ENCODE data around the gene KLHDC1.
"Not testable (repeated sequence)": the region's sequence is repeated elsewhere in the genome, so short reads cannot be mapped to it uniquely, and the experiment has no call there.

Gene KLHDC1

DNA sequence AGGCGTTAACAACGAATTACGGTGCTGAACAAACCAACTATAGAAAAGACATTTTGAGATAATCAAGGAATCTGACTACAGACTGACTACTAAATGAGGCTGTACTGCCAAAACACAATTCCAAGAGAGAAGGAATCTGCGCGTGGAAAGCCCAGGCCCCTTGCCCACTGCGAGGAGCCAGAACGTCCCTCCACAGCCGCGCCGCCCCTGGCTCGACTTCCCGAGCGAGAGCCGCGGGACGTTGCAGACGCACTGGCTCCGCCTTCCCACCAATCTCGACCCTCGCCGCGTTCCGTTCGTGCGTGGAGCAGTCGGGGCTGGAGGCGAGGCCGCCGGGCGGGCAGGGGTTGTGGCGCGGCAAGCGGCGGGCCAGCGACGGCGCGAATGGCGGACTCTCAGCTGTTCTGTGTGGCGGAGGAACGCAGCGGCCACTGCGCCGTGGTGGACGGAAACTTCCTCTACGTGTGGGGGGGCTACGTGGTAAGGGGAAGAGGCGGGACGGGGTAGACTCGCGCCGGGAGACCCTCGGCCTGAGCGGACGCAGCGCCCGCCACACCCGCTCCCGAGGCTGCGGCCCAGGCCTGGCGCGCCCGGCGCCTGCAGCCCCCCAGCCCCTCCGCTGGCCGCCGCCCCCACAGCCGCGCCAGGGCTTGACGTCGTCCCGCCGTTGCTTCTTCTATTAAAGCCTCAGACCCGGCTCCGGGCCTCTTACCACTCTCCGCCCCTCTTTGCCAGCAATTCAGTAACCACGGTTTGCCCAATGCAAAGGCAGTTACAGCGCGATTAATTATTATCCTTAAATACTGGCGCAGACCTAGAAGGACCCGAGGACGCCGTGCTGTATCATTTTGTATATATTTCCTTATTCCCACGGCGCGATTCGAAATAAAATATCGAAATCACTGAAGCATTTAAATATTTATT is at the start of gene KLHDC1:
Gene KLHDC1, plus strand, starts transcription at position 310 of the 924 bp plus-strand sequence. Its CDS starts 75 bp downstream, at position 385.
- DNase-seq: peak; percentile 40 to 65

DNA sequence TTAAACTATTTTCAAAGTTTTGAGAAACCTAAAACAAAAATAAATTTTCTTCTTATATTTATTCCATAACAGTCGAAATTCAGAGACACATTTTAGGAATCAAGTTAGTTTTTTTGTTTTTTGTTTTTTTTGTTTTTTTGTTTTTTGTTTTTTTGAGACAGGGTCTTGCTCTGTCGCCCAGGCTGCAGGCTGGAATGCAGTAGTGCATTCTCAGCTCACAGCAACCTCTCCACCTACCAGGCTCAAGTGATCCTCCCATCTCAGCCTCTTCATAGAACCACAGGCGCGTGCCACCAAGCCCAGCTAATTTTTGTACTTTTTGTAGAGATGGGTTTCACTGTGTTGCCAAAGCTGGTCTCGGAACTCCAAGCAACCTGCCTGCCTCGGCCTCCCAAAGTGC is 39.4 kb upstream of the KLHDC1 start:
- DNase-seq: no peak

DNA sequence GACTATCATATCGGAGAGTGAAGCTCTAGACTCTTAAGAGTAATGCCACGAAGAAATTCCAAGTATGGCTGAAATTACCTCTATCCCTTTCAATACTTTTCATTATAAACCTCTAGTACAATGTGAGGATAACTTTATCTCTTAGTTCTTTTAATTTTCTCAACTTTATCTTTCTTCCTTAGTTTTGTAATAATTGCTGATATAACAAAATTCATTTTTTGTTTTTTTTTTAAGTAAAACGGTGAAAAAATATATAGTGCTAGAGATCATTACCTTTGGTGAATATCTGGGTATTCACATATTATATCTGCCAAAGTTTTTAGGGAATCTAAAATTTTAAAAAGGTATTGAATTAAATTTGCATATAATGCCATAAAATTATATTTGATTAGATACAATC is 38.4 kb upstream of the KLHDC1 start:
- no peak for DNase-seq

GRCh38 chr14:49657500-49657899 is 35.4 kb upstream of the KLHDC1 start:
- not testable (repeated sequence) for DNase-seq

DNA sequence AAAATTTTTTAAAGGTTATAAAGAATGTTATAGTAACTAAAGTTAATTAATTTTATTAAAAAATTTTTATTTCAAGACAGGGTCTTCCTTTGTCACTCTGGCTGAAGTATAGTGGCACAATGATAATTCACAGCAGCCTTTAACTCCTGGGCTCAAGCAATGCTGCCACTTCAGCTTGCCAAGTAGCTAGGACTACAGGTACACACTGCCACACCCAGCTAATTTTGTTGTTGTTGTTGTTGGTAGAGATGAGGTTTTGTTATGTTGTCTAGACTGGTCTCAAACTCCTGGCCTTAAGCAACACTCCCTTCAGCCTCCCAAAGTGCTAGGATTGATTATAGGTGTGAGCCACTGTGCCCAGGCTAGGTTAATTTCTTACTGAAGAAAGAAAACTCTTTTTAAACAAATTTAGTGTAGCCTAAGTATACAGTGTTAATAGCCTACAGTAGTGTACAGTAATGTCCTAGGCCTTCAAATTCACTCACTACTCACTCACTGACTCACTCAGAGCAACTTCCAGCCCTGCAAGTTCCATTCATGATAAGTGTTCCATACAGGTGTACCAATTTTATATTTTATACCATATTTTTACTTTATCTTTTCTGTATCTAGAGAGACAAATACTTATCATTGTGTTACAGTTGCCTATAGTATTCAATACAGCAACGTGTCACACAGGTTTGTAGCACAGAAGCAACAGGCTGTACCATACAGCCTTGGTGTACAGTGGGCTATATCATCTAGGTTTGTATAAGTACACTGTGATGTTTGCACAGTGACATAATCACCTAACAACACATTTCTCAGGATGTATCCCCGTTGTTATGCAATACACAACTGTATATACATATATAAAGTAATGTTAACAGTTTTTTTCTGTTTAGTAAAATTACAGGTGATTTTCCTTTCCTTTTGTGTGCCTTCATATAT is 33.1 kb upstream of the KLHDC1 start:
- DNase-seq: peak in 1 of 2 experiments; percentile 5

DNA sequence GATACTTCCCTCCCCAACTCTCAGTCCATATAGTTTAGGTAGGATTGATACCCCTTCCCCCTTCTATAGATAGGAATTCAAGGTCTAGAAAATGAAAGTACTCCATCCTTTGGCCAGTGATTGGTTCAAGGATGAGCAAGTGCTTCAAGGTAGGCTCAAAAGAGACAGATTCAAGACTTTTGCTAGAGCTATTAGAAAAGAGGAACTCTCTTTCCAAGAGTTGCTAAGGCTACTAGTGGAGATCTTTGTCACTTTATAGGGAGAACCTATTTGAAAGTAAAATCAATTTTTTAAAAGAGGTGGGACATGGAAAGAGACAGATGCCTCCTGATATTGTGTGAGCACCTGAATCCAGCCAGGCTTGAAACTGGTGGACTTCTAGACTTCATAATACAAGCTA is 22.4 kb upstream of the KLHDC1 start:
- DNase-seq: no peak

GRCh38 chr14:49673586-49673985 is 19.3 kb upstream of the KLHDC1 start:
- no peak for DNase-seq

DNA sequence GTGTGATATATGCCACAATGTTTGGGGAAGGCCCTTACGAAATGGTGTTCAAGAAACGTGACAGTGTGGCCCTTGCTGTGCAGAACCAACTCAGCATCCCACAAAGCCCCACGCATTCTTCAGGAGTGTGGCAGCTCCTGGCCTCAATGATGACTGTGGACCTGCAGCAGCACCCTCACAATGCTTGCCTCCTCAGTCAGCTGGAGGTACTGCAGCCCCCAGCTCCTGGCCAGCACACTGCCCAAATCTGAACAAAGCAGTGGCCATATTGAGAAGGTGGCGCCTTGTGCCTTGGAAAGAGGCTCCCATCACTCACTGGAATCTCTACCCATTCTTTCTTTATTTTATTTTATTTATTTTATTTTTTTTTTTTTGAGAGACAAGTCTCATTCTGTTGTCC is 15.3 kb upstream of the KLHDC1 start:
- DNase-seq: no peak

- DNase-seq: no peak
Measured at GRCh38 chr14:49679271-49679670, 13.6 kb upstream of the KLHDC1 start.

DNA sequence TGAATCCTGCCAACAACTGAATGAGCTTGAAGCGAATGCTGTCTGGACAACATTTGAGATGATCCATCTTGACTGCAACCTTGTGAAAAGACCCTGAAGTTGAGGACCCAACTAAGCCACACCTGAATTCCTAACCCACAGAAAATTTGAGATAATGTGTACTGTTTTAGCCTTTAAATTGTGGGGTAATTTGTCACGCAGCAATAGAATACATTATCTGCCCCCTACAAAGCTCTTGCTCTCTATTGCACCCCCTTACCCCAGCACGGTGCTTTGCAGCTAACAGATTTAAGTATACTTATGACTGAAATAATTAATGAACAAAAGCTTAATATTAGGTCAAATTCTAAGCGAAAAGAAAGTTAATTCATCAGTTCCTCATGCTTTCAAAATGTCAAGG is 6.5 kb upstream of the KLHDC1 start:
- DNase-seq: no peak

DNA sequence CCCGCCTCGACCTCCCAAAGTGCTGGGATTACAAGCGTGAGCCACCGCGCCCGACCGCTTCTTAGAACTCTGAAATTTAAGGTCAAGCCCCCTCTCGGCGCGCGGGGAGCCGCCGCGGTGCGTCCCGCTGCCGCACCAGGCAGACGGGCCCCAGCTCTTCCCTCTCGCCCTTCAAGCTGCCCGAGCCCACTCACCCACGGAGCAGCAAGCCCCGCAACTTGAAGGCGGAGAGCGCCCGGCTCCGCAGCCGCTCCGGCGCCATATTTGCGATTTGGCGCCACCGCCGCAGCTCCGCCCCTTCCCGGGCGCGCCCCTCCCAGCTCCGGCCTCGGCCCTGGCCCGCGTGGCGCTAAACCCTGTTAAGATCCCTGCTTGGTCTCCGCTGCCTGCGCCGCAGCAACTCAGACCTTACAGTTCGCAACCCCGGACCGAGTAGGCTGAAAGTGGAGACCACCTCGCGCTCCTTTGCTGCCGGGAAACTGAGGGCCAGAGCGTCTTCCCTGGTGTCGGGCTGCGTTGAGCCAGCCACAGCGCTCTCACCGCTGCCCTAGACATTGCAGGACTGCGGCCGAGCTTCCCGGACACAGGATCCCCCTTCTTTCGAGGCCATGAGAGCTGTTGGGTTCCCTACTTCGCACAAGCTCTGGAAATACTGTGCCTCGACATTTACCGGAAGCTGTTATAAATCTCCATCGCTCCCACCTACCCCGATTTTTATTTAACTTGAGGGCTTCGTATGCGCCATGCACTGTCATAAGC is 4.8 kb upstream of the KLHDC1 start, which contains the start of gene POLE2:
Gene POLE2, minus strand, starts transcription at position 273 of the 759 bp plus-strand sequence. Its CDS starts 11 bp downstream, at position 262.
- peak; percentile 67 to 73 for DNase-seq

GRCh38 chr14:49688701-49689030 is 4.3 kb upstream of the KLHDC1 start:
- no peak for DNase-seq

- no peak for DNase-seq
Measured at GRCh38 chr14:49691031-49691430, 1.9 kb upstream of the KLHDC1 start.

GRCh38 chr14:49692193-49692757 is 645 bp upstream of the KLHDC1 start:
- DNase-seq: no peak

GRCh38 chr14:49693735-49694124 is 810 bp downstream of the KLHDC1 start:
- not testable (repeated sequence) for DNase-seq

DNA sequence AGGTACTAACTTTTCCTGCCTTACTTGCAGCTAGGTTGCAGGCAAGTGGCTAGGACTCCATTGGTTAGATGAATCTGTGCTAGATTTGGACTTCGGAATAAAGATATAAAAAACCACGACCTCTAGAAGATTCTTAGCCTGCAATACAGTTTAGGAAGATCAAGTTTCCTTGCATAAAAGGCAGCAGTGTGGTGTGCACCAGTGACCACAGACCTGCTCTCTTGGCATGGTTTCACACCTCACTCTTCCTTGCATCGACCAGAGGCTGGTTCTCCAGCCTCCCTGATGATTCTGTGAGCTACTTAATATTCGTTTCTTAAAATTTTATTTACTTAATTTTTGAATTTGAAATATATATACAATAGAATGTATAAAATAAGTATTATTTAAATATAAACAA is 9.8 kb downstream of the KLHDC1 start:
- DNase-seq: no peak

DNA sequence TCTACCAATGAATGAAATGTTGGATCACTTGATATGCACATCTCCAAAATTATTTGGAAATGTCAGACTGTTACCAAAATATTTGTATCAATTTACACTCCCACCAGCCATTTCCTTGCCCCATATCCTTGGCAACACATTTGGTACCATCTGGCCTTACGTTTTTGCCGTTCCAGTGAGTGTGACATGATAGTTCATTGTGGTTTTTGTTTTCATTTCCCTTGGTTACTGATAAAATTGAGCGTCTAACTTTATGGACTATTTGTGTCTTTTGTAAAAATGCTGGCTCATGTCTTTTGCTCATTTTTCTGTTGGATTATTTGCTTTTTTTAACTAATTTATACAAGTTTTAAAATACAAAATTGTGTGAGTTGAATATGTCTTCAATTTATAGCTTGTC is 11.0 kb downstream of the KLHDC1 start:
- no peak for DNase-seq

DNA sequence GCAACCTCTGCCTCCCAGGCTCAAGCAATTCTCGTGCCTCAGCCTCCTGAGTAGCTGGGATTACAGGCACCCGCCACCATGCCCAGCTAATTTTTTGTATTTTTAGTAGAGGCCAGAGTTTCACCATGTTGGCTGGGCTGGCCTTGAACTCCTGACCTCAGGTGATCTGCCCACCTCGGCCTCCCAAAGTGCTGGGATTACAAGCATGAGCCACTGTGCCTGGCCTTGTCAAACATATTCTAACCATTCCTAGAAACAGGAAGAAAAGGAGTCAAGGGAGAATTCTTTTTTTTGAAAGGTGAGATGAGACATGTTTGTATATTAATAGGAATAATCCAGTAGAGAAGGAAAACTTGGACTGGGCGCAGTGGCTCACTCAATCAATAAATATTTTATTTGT is 11.6 kb downstream of the KLHDC1 start:
- DNase-seq: not testable (repeated sequence)

GRCh38 chr14:49710993-49711392 is 18.1 kb downstream of the KLHDC1 start:
- DNase-seq: not testable (repeated sequence)

GRCh38 chr14:49720744-49721143 is 27.8 kb downstream of the KLHDC1 start:
- DNase-seq: no peak

DNA sequence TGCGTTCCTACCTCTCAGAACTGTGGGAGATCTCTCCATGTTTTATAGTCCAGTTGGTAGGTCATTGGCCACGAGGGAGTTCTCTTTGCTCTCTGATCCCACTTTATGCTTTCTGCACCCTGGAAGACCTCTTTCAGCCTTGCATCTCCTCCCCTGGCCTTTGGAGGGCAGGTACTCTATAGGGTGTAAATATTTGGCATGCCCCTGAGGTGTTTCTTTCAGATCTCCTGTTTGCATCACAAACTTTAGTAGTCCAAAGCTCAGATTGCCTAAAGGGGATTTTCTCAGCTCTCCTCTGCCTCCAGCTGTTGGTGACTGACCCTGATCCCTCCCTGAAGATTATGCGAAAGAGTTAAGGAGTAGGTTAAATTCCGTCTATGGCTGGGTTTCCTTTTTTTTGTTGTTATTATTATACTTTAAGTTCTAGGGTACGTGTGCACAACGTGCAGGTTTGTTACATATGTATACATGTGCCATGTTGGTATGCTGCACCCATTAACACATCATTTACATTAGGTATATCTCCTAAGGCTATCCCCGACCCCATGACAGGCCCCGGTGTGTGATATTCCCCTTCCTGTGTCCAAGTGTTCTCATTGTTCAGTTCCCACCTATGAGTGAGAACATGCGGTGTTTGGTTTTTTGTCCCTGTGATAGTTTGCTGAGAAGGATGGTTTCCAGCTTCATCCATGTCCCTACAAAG is 29.0 kb downstream of the KLHDC1 start:
- not testable (repeated sequence) for DNase-seq

DNA sequence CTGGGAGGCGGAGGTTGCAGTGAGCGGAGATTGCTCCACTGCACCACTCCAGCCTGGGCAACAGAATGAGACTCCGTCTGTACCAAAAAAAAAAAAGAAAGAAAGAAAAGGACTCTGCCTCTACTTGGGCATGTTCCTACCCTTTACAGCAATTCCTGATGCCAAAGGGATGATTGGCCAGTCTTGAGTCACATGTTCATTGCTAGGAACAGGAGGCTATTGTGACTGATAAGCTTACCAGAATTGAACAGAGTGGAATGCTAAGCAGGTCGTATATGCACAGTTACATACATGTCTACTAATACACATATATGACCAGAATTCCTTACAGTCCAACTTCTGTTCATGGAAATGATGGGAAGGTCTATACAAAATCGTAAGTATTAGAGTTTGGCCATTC is 34.3 kb downstream of the KLHDC1 start:
- no peak for DNase-seq

Measured in NCI-H2081 (cell line).